Mammary epithelial cell (primary cell): ENCODE data around the gene TSPAN3.

Experiments used
- EZH2 ChIP-seq: IDR thresholded peaks from 2 replicates; pipeline ENCODE4 v1.6.1; 2012; ENCODE audit warnings: low read length, inconsistent platforms, borderline replicate concordance
- TF ChIP-seq, protein P1 (sequence below), 2 donors: IDR thresholded peaks in 1 of 2; conservative IDR thresholded peaks in 1 of 2; 2 replicates each; pipeline ENCODE4 v1.5.1; 2011 to 2012; ENCODE audit warnings: inconsistent platforms in 2 of 2, low read length in 2 of 2, mild to moderate bottlenecking in 2 of 2, control low read depth in 1 of 2, low read depth in 1 of 2; ENCODE audit not compliant: insufficient read depth in 1 of 2; ENCODE audit errors: extremely low read depth in 1 of 2

DNA sequence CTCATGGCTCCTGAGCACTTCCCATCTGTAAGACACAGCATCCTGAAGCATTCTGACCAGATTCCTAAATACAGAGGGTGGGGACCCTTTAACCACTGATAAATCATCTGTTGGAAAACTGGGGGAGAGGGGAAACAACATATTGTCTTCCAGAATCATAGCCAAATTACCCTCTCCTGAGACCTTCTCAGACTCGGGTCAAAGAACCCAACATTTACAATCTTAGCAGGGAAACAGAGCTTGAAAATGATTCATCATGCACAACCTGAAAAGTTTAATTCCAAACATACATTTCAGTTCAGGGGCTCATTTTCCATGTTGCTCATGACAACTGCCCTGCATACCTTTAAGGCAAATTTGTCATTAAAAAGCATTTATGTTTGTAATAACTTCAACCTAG, 48.5 kb upstream of the TSPAN3 start:
- TF ChIP-seq, protein P1, sequence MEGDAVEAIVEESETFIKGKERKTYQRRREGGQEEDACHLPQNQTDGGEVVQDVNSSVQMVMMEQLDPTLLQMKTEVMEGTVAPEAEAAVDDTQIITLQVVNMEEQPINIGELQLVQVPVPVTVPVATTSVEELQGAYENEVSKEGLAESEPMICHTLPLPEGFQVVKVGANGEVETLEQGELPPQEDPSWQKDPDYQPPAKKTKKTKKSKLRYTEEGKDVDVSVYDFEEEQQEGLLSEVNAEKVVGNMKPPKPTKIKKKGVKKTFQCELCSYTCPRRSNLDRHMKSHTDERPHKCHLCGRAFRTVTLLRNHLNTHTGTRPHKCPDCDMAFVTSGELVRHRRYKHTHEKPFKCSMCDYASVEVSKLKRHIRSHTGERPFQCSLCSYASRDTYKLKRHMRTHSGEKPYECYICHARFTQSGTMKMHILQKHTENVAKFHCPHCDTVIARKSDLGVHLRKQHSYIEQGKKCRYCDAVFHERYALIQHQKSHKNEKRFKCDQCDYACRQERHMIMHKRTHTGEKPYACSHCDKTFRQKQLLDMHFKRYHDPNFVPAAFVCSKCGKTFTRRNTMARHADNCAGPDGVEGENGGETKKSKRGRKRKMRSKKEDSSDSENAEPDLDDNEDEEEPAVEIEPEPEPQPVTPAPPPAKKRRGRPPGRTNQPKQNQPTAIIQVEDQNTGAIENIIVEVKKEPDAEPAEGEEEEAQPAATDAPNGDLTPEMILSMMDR (conservative IDR thresholded peaks at IDR 0.05 in 1 of 2, IDR thresholded peaks at IDR 0.05 in 1 of 2; ENCODE audit: extremely low read depth in 1 of 2, insufficient read depth in 1 of 2, low read depth in 1 of 2, low read length in 2 of 2), result no peak
- no peak for TF ChIP-seq EZH2
